OCI-LY3 (cell line): ENCODE results near the gene POLR1G.
A peak's percentile ranks its signal among the peaks of the same experiment; 100 is the strongest.

ENCODE experiments used
- H2AFZ ChIP-seq: fragments of 200-600, 300-600 bp; shearing (Covaris generic); 2 replicates; pipeline ENCODE4 v1.6.0; 2014; ENCODE audit warnings: antibody characterized with exemption, low read depth, low read length
- H3K27ac ChIP-seq: fragments of 200-600, 300-600 bp; sonication (generic); 2 replicates; pipeline ENCODE4 v1.5.1; 2014; ENCODE audit warnings: mild to moderate bottlenecking, low read length, moderate library complexity, mixed read lengths
- H3K27me3 ChIP-seq: fragments of 200-600, 300-600 bp; sonication (generic); 2 replicates; pipeline ENCODE4 v1.6.1; 2014; ENCODE audit warnings: low read depth, low read length, mixed read lengths
- H3K36me3 ChIP-seq: fragments of 200-600, 300-600 bp; sonication (generic); replicated peaks from 2 replicates; pipeline ENCODE3; 2014; ENCODE audit warnings: low read depth, low read length, mixed read lengths
- H3K4me1 ChIP-seq: fragments of 300-600, 200-600 bp; sonication (generic); 2 replicates; pipeline ENCODE4 v1.6.1; 2014; ENCODE audit warnings: low read length, mixed read lengths
- H3K4me2 ChIP-seq: fragments of 200-600, 300-600 bp; sonication (generic); 2 replicates; pipeline ENCODE4 v1.6.1; 2014; ENCODE audit warnings: low read length, mixed read lengths
- H3K4me3 ChIP-seq: fragments of 300-600, 200-600 bp; sonication (generic); 2 replicates; pipeline ENCODE4 v1.5.1; 2014; ENCODE audit warnings: antibody characterized with exemption, mild to moderate bottlenecking, low read length, moderate library complexity
- H3K79me2 ChIP-seq: fragments of 300-600, 200-600 bp; shearing (Covaris generic); 2 replicates; pipeline ENCODE4 v1.6.1; 2014; ENCODE audit warnings: mild to moderate bottlenecking, low read length, mixed read lengths
- H3K9ac ChIP-seq: fragments of 300-600, 200-600 bp; shearing (Covaris generic); 2 replicates; pipeline ENCODE4 v1.6.0; 2014; ENCODE audit warnings: mild to moderate bottlenecking, low read length, moderate library complexity
- H3K9me3 ChIP-seq: fragments of 200-600, 300-600 bp; shearing (Covaris generic); 2 replicates; pipeline ENCODE4 v1.6.1; 2014; ENCODE audit warnings: low read length, mixed read lengths; ENCODE audit not compliant: insufficient read depth
- H4K20me1 ChIP-seq: fragments of 200-600, 300-600 bp; sonication (generic); 2 replicates; pipeline ENCODE4 v1.6.1; 2016; ENCODE audit warnings: low read length, mixed read lengths; ENCODE audit not compliant: insufficient read depth
- EZH2phosphoT487 ChIP-seq: fragments of 200-600 bp; shearing (Covaris generic); IDR thresholded peaks from 2 replicates; pipeline ENCODE4 v1.6.1; 2018; ENCODE audit warnings: antibody characterized with exemption, mixed run types, low read depth
- TF ChIP-seq, protein P1 (sequence below): fragments of 200-600, 300-600 bp; sonication (generic); IDR thresholded peaks from 2 replicates; pipeline ENCODE4 v1.5.1; 2014; ENCODE audit warnings: antibody characterized with exemption, low read length, low read depth

Gene POLR1G

DNA sequence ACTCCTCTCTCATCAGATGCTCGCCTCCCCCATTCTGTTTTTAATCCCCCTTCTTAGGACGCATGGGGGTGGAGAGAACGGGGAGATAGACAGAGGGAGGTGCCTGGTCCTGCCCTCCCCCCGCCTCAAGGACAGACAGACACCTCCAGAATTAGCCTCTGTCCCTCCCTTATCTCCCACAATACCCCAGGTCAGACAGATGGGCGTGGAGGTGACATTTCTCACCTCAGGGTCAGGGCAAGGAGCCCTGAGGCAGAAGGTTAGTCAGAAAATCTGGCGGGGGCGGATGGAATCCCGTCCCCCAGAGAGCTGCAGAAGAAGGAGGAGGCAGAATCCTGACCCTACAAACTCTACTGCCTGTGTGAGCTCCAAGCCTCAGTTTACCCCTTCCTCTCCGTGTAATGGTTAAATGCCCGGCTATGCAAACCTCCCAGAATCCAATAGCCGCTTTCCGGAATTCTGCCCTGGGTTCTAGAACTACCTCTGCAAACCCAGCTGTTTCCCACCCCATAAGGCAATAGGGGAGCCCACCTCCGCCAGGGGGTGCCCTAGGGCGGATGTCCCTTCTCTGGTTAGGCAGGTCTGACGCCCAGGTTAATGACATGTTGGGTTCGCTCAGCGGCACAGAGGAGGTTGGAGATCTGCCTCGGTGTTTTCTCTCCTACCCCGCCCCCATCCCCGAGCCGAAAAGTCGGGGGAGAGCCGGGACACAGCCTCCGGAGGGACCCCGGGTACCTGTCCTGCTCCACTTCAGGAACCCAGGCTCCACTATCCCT lies 2.5 kb upstream of the POLR1G start:
- Histone ChIP-seq H3K4me2 (peak overlapping the region; percentile 92), H4K20me1 (no peaks in the 10 kb centered on the region), H3K27ac (no peak overlapping the region), H3K79me2 (peaks cover 23% of the 10 kb centered on the region), H3K36me3 (peaks cover 6% of the 10 kb centered on the region), H3K27me3 (peaks cover 22% of the 10 kb centered on the region), H3K9ac (no peak overlapping the region), H3K4me3 (no peak overlapping the region), H3K4me1 (peaks cover 33% of the 10 kb centered on the region), H2AFZ (no peak overlapping the region), H3K9me3 (no peaks in the 10 kb centered on the region)
- TF ChIP-seq, protein P1, sequence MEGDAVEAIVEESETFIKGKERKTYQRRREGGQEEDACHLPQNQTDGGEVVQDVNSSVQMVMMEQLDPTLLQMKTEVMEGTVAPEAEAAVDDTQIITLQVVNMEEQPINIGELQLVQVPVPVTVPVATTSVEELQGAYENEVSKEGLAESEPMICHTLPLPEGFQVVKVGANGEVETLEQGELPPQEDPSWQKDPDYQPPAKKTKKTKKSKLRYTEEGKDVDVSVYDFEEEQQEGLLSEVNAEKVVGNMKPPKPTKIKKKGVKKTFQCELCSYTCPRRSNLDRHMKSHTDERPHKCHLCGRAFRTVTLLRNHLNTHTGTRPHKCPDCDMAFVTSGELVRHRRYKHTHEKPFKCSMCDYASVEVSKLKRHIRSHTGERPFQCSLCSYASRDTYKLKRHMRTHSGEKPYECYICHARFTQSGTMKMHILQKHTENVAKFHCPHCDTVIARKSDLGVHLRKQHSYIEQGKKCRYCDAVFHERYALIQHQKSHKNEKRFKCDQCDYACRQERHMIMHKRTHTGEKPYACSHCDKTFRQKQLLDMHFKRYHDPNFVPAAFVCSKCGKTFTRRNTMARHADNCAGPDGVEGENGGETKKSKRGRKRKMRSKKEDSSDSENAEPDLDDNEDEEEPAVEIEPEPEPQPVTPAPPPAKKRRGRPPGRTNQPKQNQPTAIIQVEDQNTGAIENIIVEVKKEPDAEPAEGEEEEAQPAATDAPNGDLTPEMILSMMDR, result peak; percentile 73
- TF ChIP-seq EZH2phosphoT487, result no peak

- Histone ChIP-seq H3K4me2 (peak within 1 kb of the TSS; percentile 92), H3K4me1 (peaks cover 33% of the 10 kb centered on the region), H3K36me3 (peaks cover 6% of the 10 kb centered on the region), H3K27ac (peak within 1 kb of the TSS; percentile 74), H3K4me3 (peak within 1 kb of the TSS; percentile 80), H3K9ac (peak within 1 kb of the TSS; percentile 88), H3K27me3 (peaks cover 22% of the 10 kb centered on the region), H2AFZ (peak within 1 kb of the TSS; percentile 88), H3K79me2 (peaks cover 28% of the 10 kb centered on the region), H3K9me3 (no peaks in the 10 kb centered on the region), H4K20me1 (no peaks in the 10 kb centered on the region)
- no peak for TF ChIP-seq EZH2phosphoT487
- TF ChIP-seq, protein P1, result no peak
Observed at GRCh38 chr19:45404557-45405434, 1.6 kb upstream of the POLR1G start, which contains the start of gene PPP1R13L. PPP1R13L (minus strand) TSS chr19:45405069; CDS start chr19:45398318, 6,751 bp downstream.

DNA sequence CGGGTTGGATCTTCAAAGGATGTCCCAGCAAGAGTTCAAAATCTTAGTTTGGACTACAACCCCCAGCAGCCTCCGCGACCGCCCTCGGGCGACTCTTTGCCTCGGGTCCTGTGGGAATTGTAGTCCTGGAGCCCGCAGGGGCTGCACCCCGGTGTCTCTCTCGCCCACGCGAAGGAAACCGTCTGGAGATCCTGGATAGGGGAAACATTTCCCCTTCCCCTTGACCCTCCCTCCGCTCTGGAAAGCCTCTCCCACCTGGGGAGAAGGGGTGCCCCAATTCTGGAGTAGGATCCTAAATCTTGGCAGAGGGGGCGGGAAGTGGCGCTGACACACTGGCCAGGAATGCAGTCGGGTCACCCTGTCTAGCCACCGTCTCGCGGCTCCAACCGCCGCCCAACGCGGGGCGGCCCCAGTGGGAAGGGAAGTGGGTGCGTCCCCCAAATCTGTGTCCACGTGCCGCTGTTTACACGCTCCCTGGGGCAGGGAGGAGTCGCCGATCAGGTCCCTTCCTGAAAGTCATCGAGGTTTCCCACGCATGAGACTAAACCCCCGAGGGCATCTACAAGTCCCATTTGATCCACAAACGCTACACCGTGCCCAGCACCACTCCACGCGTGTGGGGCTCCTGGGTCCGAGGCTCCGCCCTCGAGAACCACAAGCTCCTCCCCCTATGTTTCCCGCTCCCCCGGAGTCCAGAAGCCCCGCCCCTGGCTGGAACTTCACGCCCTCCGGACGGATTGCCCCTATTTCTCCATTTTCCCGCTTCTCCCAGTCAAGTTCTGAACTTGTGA lies 814 bp upstream of the POLR1G start:
- H3K79me2 ChIP-seq, result peaks cover 28% of the 10 kb centered on the region
- H3K4me1 ChIP-seq, result peaks cover 33% of the 10 kb centered on the region
- peaks cover 22% of the 10 kb centered on the region for H3K27me3 ChIP-seq
- peak overlapping the region; percentile 88 for H3K9ac ChIP-seq
- peaks cover 6% of the 10 kb centered on the region for H3K36me3 ChIP-seq
- H3K9me3 ChIP-seq, result no peaks in the 10 kb centered on the region
- H3K4me3 ChIP-seq, result peak overlapping the region; percentile 80
- H3K27ac ChIP-seq, result peak overlapping the region; percentile 74
- TF ChIP-seq, protein P1, result no peak
- no peak for TF ChIP-seq EZH2phosphoT487
- H3K4me2 ChIP-seq, result peak overlapping the region; percentile 92
- peak overlapping the region; percentile 88 for H2AFZ ChIP-seq
- no peaks in the 10 kb centered on the region for H4K20me1 ChIP-seq
